Subcutaneous adipose tissue (tissue), 4 donors: ENCODE results near the gene TMEM196. TPM values are rescaled to one million over a fixed set of nuclear protein-coding genes. Genes with fewer than 3 reads are reported as not detected.

Experiments used
- total RNA-seq, 4 donors: library from RNA; depleted of rRNA; stranded (reverse); fragments of >200 nt; gene quantifications; one replicate each; pipeline ENCODE4 v1.1.0, GENCODE V29; 2016
- TF ChIP-seq, protein P1 (sequence below): fragments of 450-650 bp; IDR thresholded peaks from one replicate; pipeline ENCODE4 v1.5.1; 2016; ENCODE audit warnings: low read depth, mild to moderate bottlenecking, control low read depth, antibody characterized with exemption, moderate library complexity

TMEM196 gene
- total RNA-seq, 4 donors from 2014 or later, result not detected

DNA sequence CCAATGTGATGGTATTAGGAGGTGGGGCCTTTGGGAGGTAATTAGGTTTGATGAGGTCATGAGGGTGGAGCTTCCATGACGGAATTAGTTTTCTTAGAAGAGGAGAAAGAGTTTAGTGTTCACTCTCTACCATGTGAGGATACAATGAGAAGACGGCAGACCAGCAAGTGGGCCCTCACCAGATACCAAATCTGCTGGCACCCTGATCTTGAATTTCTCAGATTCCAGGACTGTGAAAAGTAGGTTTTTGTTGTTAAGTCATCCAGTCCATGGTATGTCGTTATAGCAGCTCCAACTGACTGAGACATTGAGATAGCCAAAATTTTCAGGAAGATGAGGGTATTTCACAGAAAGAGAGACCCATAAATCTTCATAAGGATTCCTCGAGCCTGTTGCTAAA, 3.6 kb upstream of the TMEM196 start:
- TF ChIP-seq, protein P1, sequence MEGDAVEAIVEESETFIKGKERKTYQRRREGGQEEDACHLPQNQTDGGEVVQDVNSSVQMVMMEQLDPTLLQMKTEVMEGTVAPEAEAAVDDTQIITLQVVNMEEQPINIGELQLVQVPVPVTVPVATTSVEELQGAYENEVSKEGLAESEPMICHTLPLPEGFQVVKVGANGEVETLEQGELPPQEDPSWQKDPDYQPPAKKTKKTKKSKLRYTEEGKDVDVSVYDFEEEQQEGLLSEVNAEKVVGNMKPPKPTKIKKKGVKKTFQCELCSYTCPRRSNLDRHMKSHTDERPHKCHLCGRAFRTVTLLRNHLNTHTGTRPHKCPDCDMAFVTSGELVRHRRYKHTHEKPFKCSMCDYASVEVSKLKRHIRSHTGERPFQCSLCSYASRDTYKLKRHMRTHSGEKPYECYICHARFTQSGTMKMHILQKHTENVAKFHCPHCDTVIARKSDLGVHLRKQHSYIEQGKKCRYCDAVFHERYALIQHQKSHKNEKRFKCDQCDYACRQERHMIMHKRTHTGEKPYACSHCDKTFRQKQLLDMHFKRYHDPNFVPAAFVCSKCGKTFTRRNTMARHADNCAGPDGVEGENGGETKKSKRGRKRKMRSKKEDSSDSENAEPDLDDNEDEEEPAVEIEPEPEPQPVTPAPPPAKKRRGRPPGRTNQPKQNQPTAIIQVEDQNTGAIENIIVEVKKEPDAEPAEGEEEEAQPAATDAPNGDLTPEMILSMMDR, result no peak

DNA sequence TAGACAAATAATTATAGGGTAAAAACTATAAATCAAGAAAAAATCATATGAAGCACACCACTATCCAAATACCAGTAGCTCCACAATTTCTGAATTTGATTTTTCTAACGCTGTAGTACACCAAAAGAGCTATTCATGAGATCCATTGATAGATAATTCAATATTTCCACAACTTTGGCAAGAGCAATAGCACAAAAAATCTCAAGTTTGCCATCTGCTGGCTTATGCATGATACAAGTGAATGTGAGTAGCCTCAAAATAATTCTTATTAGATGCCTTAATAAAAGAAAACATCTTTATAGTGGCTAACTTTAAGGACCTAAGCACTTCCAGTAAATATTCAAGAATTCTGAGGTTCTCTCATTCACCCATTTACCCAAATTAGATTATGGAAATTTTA, 2.2 kb upstream of the TMEM196 start:
- TF ChIP-seq, protein P1, result no peak

DNA sequence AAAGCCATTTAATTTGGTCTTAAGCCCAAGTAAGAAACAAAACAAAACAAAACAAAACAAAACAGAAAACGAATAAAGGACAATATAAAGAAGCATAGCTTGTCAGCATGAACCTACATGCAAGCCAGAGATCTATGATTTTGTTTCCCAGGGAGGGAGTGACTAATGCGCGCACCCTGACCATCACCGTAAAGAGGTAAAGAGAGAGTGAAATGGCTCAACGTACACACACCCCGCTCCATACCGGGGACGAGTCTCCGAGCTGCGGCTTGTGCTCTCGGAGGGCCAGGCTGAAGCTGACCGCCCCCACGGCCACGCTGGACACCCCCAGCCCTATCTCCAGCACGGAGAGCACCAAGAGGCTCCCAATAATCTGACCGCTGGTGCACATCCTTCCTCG, 1.1 kb downstream of the TMEM196 start:
- TF ChIP-seq, protein P1, result no peak

DNA sequence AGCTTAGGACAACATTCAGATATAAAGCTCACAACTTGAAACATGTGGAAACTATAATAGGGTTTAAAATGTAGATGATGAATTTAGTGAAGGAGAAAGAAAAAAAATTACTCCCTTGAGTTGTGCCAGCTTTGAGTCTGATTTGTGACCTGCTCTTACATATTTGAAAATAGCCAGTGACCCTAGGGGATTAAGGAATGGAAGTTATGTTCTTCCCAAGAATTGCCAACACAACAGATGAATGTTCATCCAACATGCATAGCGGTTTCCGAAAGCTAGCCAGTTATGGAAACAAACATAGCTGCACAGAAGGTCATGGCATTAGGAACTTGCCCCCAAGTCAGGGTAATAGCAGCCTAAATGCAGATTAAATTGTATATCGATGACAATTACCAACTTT, 10.8 kb downstream of the TMEM196 start:
- TF ChIP-seq, protein P1, result no peak

DNA sequence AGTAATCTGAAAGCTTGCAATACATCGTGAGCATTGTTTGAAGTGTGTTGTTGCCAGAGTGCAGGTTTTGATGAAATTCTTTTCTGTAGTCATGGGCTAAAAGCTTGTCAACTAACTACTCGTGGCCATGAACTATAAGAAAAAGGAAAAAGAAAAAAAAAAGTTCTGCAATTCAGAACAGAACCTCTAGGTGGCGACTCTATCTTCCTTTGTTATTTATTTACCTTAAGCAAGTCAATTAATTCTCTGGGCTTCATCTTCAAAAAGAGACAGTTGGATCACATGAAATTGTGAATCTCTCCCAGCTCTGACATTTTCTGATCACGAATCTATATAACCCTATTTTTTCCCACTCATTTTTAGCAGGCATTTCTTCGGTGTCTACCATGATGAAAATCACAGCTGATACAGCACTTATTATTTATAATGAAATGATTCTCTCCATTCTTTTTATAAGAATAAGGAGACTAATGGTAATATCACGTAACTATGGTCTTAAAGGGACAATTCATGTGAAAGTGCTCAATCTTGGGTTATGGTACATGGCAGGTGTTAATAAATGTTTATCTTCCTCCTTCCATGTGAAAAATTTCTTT, 18.8 kb downstream of the TMEM196 start:
- TF ChIP-seq, protein P1, result no peak

DNA sequence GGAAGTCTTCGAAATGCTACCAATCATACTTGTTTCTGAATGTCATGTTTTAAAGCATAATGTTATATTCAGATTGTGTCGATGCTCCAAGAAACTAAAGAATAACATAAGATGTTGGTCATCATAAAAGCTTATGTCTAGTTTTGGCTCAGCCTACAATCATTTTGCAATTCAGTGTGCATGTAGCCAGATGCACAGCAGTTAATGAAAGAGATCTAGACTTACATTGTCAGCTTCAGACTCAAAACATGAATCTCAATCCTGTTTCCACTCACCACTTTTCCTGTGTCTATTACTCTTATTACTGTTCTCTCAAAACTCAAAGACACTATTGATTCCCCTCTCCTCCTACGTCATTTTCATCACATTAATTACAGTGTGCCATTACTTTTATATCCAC, 21.4 kb downstream of the TMEM196 start:
- TF ChIP-seq, protein P1, result no peak

DNA sequence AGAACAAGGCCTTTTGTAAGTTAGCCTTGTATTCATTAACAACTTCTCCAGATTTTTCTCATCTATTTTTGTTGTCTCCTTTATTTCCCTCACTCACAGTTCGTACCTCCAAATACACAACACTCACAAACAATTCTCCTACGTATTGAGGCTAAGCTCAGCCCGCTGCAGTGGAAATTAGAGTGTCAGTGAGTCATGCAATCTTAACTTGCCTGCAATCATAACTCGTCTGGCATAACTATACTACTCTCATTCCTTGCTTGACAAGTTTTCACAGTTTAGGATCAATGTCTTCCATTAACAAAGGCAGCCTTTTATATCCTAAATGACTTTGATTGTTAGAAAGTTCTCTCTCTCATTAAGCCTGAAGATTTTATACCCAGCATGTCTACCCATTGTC, 23.8 kb downstream of the TMEM196 start:
- TF ChIP-seq, protein P1, result no peak
